Type B pancreatic cell (in vitro differentiated cells): ENCODE data around the gene TMEM106A. TPM values are rescaled to one million over a fixed set of nuclear protein-coding genes. Genes with fewer than 3 reads are reported as not detected.
"Not testable (repeated sequence)": the region's sequence is repeated elsewhere in the genome, so short reads cannot be mapped to it uniquely, and the experiment has no call there.

Experiments used
- DNase-seq: peaks from one replicate; pipeline ENCODE4 v3.0.0; 2021; ENCODE audit warnings: mixed read lengths; ENCODE audit not compliant: unreplicated experiment; ENCODE audit errors: extremely low spot score
- H3K27ac Mint-ChIP-seq: 2 replicates; pipeline ENCODE4 v1.8.0; 2021; ENCODE audit warnings: mild to moderate bottlenecking, mixed read lengths
- H3K27me3 Mint-ChIP-seq: 2 replicates; pipeline ENCODE4 v1.8.0; 2021; ENCODE audit warnings: mixed read lengths
- H3K36me3 Mint-ChIP-seq: 2 replicates; pipeline ENCODE4 v1.8.0; 2021; ENCODE audit warnings: mixed read lengths
- H3K4me1 Mint-ChIP-seq: one replicate; pipeline ENCODE4 v1.8.0; 2021; ENCODE audit warnings: mixed read lengths; ENCODE audit not compliant: unreplicated experiment
- H3K4me3 Mint-ChIP-seq: 2 replicates; pipeline ENCODE4 v1.8.0; 2021; ENCODE audit warnings: mild to moderate bottlenecking, mixed read lengths
- H3K9me3 Mint-ChIP-seq: 2 replicates; pipeline ENCODE4 v1.8.0; 2021; ENCODE audit warnings: mixed read lengths
- CTCF ChIP-seq: fragments of 200-600 bp; sonication (generic); conservative IDR thresholded peaks from 2 replicates; pipeline ENCODE4 v1.5.0; 2021; ENCODE audit warnings: antibody characterized with exemption, mild to moderate bottlenecking
- total RNA-seq: library from RNA; stranded (reverse); gene quantifications from 2 replicates; pipeline ENCODE4 v1.2.1, GENCODE V29; 2021; ENCODE audit warnings: low replicate concordance

TMEM106A gene
- total RNA-seq, 1 donor from 2014 or later: 4.4 TPM

- TF ChIP-seq CTCF: peak; percentile 46
- DNase-seq: no peak
- no peaks in the 10 kb centered on the region for H3K9me3 Mint-ChIP-seq
- peaks cover 12% of the 10 kb centered on the region for H3K36me3 Mint-ChIP-seq
- H3K27ac Mint-ChIP-seq: no peak overlapping the region
- H3K27me3 Mint-ChIP-seq: no peaks in the 10 kb centered on the region
- H3K4me3 Mint-ChIP-seq: no peak overlapping the region
- peaks cover 19% of the 10 kb centered on the region for H3K4me1 Mint-ChIP-seq
These were observed 39.8 kb upstream of the TMEM106A start for GRCh38 chr17:43171586-43172487.

DNA sequence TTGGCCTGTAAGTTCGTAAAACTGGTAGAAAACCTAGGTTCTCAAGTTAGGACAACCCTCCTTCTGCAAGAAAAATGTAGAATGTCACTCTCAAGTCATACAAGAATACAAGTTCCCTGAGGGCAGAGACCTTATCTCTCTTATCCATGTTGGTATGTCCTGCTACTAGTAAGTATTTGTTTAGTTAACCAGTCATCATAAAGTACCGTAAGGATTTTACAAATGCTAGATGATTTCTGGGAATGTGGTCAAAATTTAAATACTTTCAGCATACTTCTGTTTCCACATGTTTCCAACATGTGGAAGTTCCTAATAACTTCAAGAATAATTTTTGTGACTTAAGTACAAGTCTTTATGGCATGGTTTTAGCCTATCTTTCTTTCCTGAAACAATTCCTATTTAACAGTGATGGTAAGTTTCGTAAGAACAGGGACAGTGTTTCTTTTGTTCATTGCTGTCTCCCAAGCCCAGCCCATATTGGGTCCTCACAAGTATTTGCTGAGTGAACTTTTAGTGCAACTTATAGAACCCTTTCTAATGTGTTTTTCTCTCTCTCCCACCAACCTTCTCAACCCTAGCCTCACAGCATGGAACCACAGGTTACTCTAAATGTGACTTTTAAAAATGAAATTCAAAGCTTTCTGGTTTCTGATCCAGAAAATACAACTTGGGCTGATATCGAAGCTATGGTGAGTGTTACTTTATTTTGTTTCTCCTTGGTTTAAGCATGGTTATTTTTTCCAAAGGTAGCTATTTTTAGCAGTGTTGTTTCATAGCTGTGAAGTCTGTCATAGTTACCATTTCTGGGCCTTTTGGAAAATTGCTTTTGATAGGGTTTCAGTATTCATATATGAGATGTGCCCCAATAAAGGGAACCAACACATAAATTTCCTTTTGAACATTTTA is 36.2 kb upstream of the TMEM106A start:
- peak overlapping the region; percentile 11 for H3K4me3 Mint-ChIP-seq
- H3K27me3 Mint-ChIP-seq: no peaks in the 10 kb centered on the region
- no peaks in the 10 kb centered on the region for H3K9me3 Mint-ChIP-seq
- DNase-seq: no peak
- peak overlapping the region; percentile 44 for H3K27ac Mint-ChIP-seq
- H3K4me1 Mint-ChIP-seq: peaks cover 19% of the 10 kb centered on the region
- TF ChIP-seq CTCF: no peak
- H3K36me3 Mint-ChIP-seq: peaks cover 16% of the 10 kb centered on the region

- peaks cover 16% of the 10 kb centered on the region for H3K36me3 Mint-ChIP-seq
- H3K4me1 Mint-ChIP-seq: peaks cover 19% of the 10 kb centered on the region
- H3K27ac Mint-ChIP-seq: peak overlapping the region; percentile 14
- DNase-seq: no peak
- peak overlapping the region; percentile 49 for H3K4me3 Mint-ChIP-seq
- H3K9me3 Mint-ChIP-seq: no peaks in the 10 kb centered on the region
- TF ChIP-seq CTCF: no peak
- H3K27me3 Mint-ChIP-seq: no peaks in the 10 kb centered on the region
These were observed 35.5 kb upstream of the TMEM106A start for GRCh38 chr17:43176119-43176570.

- no peaks in the 10 kb centered on the region for H3K4me1 Mint-ChIP-seq
- no peaks in the 10 kb centered on the region for H3K27me3 Mint-ChIP-seq
- no peak overlapping the region for H3K27ac Mint-ChIP-seq
- no peak for DNase-seq
- H3K36me3 Mint-ChIP-seq: peaks cover 10% of the 10 kb centered on the region
- TF ChIP-seq CTCF: no peak
- H3K9me3 Mint-ChIP-seq: no peaks in the 10 kb centered on the region
- H3K4me3 Mint-ChIP-seq: no peak overlapping the region
These were observed 27.8 kb upstream of the TMEM106A start for GRCh38 chr17:43183921-43184320.

DNA sequence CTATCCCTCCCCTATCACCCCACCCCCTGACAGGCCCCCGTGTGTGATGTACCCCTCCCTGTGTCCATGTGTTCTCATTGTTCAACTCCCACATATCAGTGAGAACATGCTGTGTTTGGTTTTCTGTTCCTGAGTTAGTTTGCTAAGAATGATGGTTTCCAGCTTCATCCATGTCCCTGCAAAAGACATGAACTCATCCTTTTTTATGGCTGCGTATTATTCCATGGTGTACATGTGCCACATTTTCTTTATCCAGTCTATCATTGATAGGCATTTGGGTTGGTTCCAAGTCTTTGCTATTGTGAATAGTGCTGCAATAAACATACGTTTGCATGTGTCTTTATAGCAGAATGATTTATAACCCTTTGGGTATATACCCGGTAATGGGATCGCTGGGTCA is 25.0 kb upstream of the TMEM106A start:
- DNase-seq, H3K27me3 Mint-ChIP-seq, H3K4me3 Mint-ChIP-seq, H3K4me1 Mint-ChIP-seq, H3K27ac Mint-ChIP-seq, H3K9me3 Mint-ChIP-seq: not testable (repeated sequence)
- peaks cover 18% of the 10 kb centered on the region for H3K36me3 Mint-ChIP-seq
